Trophoblast cell (in vitro differentiated cells and primary cell): Measurements from ENCODE around the gene CACNA1I.

Experiments used
- DNase-seq, 2 donors: peaks; one replicate each; pipeline ENCODE4 v3.0.0-alpha.2; 2016
- H2AFZ ChIP-seq: 2 replicates; pipeline ENCODE4 v1.6.1; 2013; ENCODE audit warnings: low read length, moderate library complexity, mild to moderate bottlenecking; ENCODE audit not compliant: insufficient read depth, poor library complexity
- H2AK5ac ChIP-seq: 2 replicates; pipeline ENCODE4 v1.6.1; 2013; ENCODE audit warnings: mild to moderate bottlenecking, low read length
- H2BK120ac ChIP-seq: 2 replicates; pipeline ENCODE4 v1.6.1; 2013; ENCODE audit warnings: low read length, mild to moderate bottlenecking, moderate library complexity; ENCODE audit not compliant: insufficient read depth, poor library complexity
- H2BK12ac ChIP-seq: 2 replicates; pipeline ENCODE4 v1.6.1; 2013; ENCODE audit warnings: mild to moderate bottlenecking, low read length, moderate library complexity
- H2BK5ac ChIP-seq: 2 replicates; pipeline ENCODE4 v1.6.1; 2013; ENCODE audit warnings: low read length, low read depth, moderate library complexity, mild to moderate bottlenecking; ENCODE audit not compliant: poor library complexity
- H3K14ac ChIP-seq: 2 replicates; pipeline ENCODE4 v1.6.1; 2013; ENCODE audit warnings: mild to moderate bottlenecking, low read length
- H3K18ac ChIP-seq: 2 replicates; pipeline ENCODE4 v1.6.1; 2013; ENCODE audit warnings: mild to moderate bottlenecking, low read length
- H3K23ac ChIP-seq: 2 replicates; pipeline ENCODE4 v1.6.1; 2013; ENCODE audit warnings: low read length
- H3K27ac ChIP-seq: 2 replicates; pipeline ENCODE4 v1.5.1; 2013; ENCODE audit warnings: low read depth, mild to moderate bottlenecking, inconsistent platforms, low read length, moderate library complexity
- H3K27me3 ChIP-seq: 2 replicates; pipeline ENCODE4 v1.6.1; 2013; ENCODE audit warnings: inconsistent platforms, mild to moderate bottlenecking, low read length, moderate library complexity; ENCODE audit not compliant: insufficient read depth
- H3K36me3 ChIP-seq, 2 experiments: 1 replicate in 1 of 2; 2 replicates in 1 of 2; pipeline ENCODE4 v1.6.1; 2013; ENCODE audit warnings: low read length in 2 of 2, mild to moderate bottlenecking in 2 of 2, moderate library complexity in 1 of 2; ENCODE audit not compliant: insufficient read depth in 2 of 2, control insufficient read depth in 1 of 2
- H3K4ac ChIP-seq: 2 replicates; pipeline ENCODE4 v1.6.1; 2013; ENCODE audit warnings: low read depth, mild to moderate bottlenecking, low read length, moderate library complexity
- H3K4me1 ChIP-seq, 2 experiments: 1 replicate in 1 of 2; 2 replicates in 1 of 2; pipeline ENCODE4 v1.6.1; 2013; ENCODE audit warnings: low read length in 2 of 2, mild to moderate bottlenecking in 2 of 2, moderate library complexity in 1 of 2; ENCODE audit not compliant: insufficient read depth in 2 of 2, control insufficient read depth in 1 of 2
- H3K4me2 ChIP-seq: 2 replicates; pipeline ENCODE4 v1.6.1; 2013; ENCODE audit warnings: inconsistent platforms, mild to moderate bottlenecking, low read length, moderate library complexity
- H3K4me3 ChIP-seq: 2 replicates; pipeline ENCODE4 v1.5.1; 2013; ENCODE audit warnings: mild to moderate bottlenecking, low read depth, low read length, inconsistent platforms
- H3K79me1 ChIP-seq: one replicate; pipeline ENCODE4 v1.6.1; 2013; ENCODE audit warnings: low read length
- H3K79me2 ChIP-seq: 2 replicates; pipeline ENCODE4 v1.6.1; 2013; ENCODE audit warnings: low read length, mild to moderate bottlenecking; ENCODE audit not compliant: control insufficient read depth, insufficient read depth, poor library complexity
- H3K9ac ChIP-seq: 2 replicates; pipeline ENCODE4 v1.6.1; 2013; ENCODE audit warnings: mild to moderate bottlenecking, low read length
- H3K9me3 ChIP-seq: 2 replicates; pipeline ENCODE4 v1.6.1; 2013; ENCODE audit warnings: low read depth, mild to moderate bottlenecking, control low read depth, inconsistent platforms, low read length; ENCODE audit not compliant: insufficient read depth
- H4K12ac ChIP-seq: 2 replicates; pipeline ENCODE4 v1.6.1; 2013; ENCODE audit warnings: low read depth, mild to moderate bottlenecking, low read length, moderate library complexity
- H4K8ac ChIP-seq: 2 replicates; pipeline ENCODE4 v1.6.1; 2013; ENCODE audit warnings: low read depth, mild to moderate bottlenecking, low read length, moderate library complexity
- H4K91ac ChIP-seq: one replicate; pipeline ENCODE4 v1.6.1; 2013; ENCODE audit warnings: low read depth, mild to moderate bottlenecking, low read length, moderate library complexity
- WGBS: extraction: QIAGEN DNeasy Blood & Tissue Kit; methylation state at CpG from one replicate; pipeline ENCODE4 v1.1.7; 2013; ENCODE audit warnings: missing lambda C conversion rate; ENCODE audit not compliant: insufficient read length, insufficient coverage; ENCODE audit errors: extremely low coverage; 5-methylcytosine and 5-hydroxymethylcytosine counted together

The CACNA1I gene

DNA sequence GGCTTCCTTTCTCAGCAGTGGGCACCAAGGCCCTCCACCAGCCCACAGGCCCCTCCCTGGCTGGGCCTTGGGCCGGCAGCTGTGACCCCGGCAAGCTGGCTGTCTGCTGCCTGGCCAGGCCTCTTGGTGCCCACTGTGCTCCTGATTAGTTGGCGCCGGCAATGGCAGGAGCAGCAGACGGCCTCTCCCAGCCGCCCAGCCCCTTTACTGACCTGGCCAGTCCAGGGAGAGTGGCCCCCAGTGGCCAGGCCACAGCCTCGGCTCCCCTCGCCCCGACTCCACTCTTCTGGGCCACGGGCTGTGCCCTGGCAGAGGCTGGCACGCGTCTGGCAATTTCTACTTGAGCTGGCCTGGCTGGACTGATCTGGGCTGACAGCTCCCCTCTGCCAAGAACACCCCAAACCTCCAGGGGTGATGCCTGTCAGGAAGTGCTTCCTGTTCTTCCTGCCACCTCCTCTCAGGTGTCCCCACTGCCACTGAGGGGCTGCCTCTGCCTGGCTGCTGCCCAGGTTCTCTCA, 58.1 kb downstream of the CACNA1I start:
- Histone ChIP-seq H2BK12ac (no peak overlapping the region), H3K79me2 (no peaks in the 10 kb centered on the region), H3K27ac (no peak overlapping the region), H3K9ac (no peak overlapping the region), H3K4ac (no peak overlapping the region), H3K4me3 (no peak overlapping the region), H3K36me3 (no peaks in the 10 kb centered on the region), H2AK5ac (no peak overlapping the region), H2BK5ac (no peak overlapping the region), H3K27me3 (no peaks in the 10 kb centered on the region), H3K4me1 (no peaks in the 10 kb centered on the region), H4K12ac (no peak overlapping the region), H3K18ac (no peak overlapping the region), H3K9me3 (peaks cover 4% of the 10 kb centered on the region), H2AFZ (no peak overlapping the region), H4K91ac (no peak overlapping the region), H3K14ac (no peak overlapping the region), H4K8ac (no peak overlapping the region), H2BK120ac (no peak overlapping the region), H3K79me1 (no peaks in the 10 kb centered on the region), H3K4me2 (no peak overlapping the region), H3K23ac (no peak overlapping the region)
- DNase-seq, result no peak
- no CpG with 5 or more reads among the region's 12 CpGs for WGBS

DNA sequence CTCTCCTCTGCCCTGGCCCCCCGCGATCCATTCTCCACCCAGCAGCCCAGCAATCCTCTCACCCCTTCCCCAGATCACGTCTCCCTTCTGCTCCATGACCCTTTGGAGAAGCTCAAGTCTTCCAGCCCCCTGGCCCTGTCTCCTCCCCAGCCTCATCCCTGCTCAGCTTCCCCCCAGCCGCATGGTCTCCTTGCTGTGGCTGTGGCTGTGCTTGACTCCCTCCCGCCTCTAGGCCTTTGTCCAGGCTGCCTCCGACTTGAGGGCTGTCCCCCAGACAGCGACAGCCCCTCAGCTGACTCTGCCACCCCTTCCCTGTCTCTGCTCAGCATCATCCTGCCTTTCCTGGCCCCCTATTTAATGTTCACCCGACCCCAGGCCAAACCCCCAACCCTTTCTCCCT, 59.3 kb downstream of the CACNA1I start:
- Histone ChIP-seq H3K18ac (no peak overlapping the region), H4K8ac (no peak overlapping the region), H2BK12ac (no peak overlapping the region), H3K14ac (no peak overlapping the region), H4K12ac (no peak overlapping the region), H2AK5ac (no peak overlapping the region), H2AFZ (no peak overlapping the region), H3K27me3 (no peaks in the 10 kb centered on the region), H3K4ac (no peak overlapping the region), H3K4me1 (no peaks in the 10 kb centered on the region), H3K79me1 (no peaks in the 10 kb centered on the region), H3K9ac (no peak overlapping the region), H3K27ac (no peak overlapping the region), H3K79me2 (no peaks in the 10 kb centered on the region), H3K9me3 (peaks cover 4% of the 10 kb centered on the region), H2BK5ac (no peak overlapping the region), H3K4me2 (no peak overlapping the region), H4K91ac (no peak overlapping the region), H3K23ac (no peak overlapping the region), H3K36me3 (no peaks in the 10 kb centered on the region), H2BK120ac (no peak overlapping the region), H3K4me3 (no peak overlapping the region)
- DNase-seq, result no peak
- WGBS, result no CpG with 5 or more reads among the region's 8 CpGs

DNA sequence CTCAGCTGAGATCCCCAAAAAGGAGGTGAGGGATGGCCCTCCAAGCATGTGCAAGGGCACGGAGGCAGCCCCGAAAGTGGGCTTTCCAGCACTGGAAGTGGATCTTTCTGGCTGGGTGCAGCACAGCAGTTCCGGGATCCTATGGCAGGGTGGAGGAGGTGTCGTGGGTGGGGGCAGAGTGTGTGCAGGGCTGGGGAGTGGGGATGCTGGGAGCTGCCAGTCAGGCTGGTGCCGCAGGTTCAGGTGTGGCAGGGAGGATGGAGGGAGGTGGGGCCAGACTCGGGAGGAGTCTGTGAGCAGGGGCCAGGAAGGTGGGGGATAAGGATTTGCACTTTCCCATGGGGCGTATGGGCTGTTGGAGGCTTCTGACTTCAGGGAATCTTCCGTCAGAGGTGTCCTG, 60.2 kb downstream of the CACNA1I start:
- no peak overlapping the region for H3K14ac ChIP-seq
- no peak overlapping the region for H2BK120ac ChIP-seq
- peaks cover 4% of the 10 kb centered on the region for H3K9me3 ChIP-seq
- no peak overlapping the region for H3K23ac ChIP-seq
- no peak overlapping the region for H4K8ac ChIP-seq
- H3K4me2 ChIP-seq, result no peak overlapping the region
- no peak overlapping the region for H4K91ac ChIP-seq
- H3K4me3 ChIP-seq, result no peak overlapping the region
- H4K12ac ChIP-seq, result no peak overlapping the region
- no peak overlapping the region for H3K9ac ChIP-seq
- no peak overlapping the region for H2AFZ ChIP-seq
- H3K4me1 ChIP-seq, result no peaks in the 10 kb centered on the region
- H3K79me1 ChIP-seq, result no peaks in the 10 kb centered on the region
- H3K79me2 ChIP-seq, result no peaks in the 10 kb centered on the region
- DNase-seq, result no peak
- H3K36me3 ChIP-seq, result no peaks in the 10 kb centered on the region
- H3K27ac ChIP-seq, result no peak overlapping the region
- H2AK5ac ChIP-seq, result no peak overlapping the region
- H2BK5ac ChIP-seq, result no peak overlapping the region
- no peak overlapping the region for H3K4ac ChIP-seq
- no CpG with 5 or more reads among the region's 8 CpGs for WGBS
- H3K27me3 ChIP-seq, result no peaks in the 10 kb centered on the region
- H3K18ac ChIP-seq, result no peak overlapping the region
- H2BK12ac ChIP-seq, result no peak overlapping the region

DNA sequence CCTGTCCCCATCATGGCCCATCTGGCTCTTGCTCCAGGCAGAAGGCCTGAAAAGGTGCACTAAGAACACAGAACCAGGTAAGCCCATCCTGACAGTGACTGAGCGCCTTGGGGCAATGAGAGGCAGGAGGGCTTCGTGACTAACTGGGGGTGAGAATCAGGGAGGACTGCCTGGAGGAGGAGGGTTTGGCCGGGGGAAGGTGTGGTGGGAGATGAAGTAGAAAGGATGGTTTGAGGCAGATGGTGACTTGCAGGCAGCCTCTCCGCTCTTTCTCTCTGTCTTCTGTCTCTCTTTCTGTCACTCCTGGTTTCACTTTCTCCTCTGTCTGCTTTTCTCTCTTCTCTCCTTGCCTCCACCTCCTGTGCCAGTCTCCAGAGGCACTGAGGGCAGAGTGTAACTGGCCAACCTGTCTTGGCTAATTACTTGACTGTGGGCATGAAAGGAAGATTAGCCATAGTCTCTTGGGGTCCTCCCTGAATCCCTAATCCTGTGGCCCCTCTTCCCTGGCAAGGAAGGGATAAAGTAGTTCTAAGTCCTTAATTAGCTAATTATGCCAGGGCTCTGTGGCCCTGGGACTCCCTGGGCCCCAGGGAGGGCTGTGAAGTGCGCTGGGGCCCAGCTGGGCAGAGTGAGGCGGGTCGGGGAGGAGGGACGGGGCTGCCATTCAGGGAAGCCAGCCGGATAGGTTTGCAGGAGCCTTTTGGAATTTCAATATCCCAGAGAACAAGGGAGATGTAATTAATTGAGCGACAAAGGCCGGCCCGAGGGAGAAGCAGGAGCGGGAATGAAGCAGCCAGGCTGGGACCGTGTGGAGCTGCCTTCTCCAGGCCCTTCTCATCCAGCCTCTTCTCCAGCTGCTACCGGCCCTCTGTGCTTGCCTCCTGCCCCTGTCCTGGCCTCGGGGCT, 61.1 kb downstream of the CACNA1I start:
- H4K12ac ChIP-seq, result no peak overlapping the region
- H2BK5ac ChIP-seq, result no peak overlapping the region
- DNase-seq, result no peak
- H3K4me3 ChIP-seq, result no peak overlapping the region
- no peak overlapping the region for H4K91ac ChIP-seq
- no peak overlapping the region for H2BK12ac ChIP-seq
- H3K79me1 ChIP-seq, result no peaks in the 10 kb centered on the region
- no peak overlapping the region for H3K18ac ChIP-seq
- no peak overlapping the region for H3K23ac ChIP-seq
- H2BK120ac ChIP-seq, result no peak overlapping the region
- no peak overlapping the region for H2AFZ ChIP-seq
- H3K14ac ChIP-seq, result no peak overlapping the region
- H2AK5ac ChIP-seq, result no peak overlapping the region
- H4K8ac ChIP-seq, result no peak overlapping the region
- no peaks in the 10 kb centered on the region for H3K27me3 ChIP-seq
- no peaks in the 10 kb centered on the region for H3K4me1 ChIP-seq
- peaks cover 4% of the 10 kb centered on the region for H3K9me3 ChIP-seq
- no peak overlapping the region for H3K4ac ChIP-seq
- WGBS, result no CpG with 5 or more reads among the region's 16 CpGs
- H3K36me3 ChIP-seq, result no peaks in the 10 kb centered on the region
- no peaks in the 10 kb centered on the region for H3K79me2 ChIP-seq
- no peak overlapping the region for H3K4me2 ChIP-seq
- no peak overlapping the region for H3K9ac ChIP-seq
- H3K27ac ChIP-seq, result no peak overlapping the region
